Dermis blood vessel endothelial cell (primary cell): ENCODE results near the gene C6orf136. TPM values are rescaled to one million over a fixed set of nuclear protein-coding genes. Genes with fewer than 3 reads are reported as not detected.

ENCODE experiments used
- DNase-seq: peaks from one replicate; pipeline ENCODE4 v3.0.0; 2010
- total RNA-seq: library from RNA; depleted of rRNA; stranded (reverse); fragments of >200 nt; gene quantifications from 2 replicates; pipeline ENCODE4 v1.2.3, GENCODE V29; 2014

The C6orf136 gene, protein sequence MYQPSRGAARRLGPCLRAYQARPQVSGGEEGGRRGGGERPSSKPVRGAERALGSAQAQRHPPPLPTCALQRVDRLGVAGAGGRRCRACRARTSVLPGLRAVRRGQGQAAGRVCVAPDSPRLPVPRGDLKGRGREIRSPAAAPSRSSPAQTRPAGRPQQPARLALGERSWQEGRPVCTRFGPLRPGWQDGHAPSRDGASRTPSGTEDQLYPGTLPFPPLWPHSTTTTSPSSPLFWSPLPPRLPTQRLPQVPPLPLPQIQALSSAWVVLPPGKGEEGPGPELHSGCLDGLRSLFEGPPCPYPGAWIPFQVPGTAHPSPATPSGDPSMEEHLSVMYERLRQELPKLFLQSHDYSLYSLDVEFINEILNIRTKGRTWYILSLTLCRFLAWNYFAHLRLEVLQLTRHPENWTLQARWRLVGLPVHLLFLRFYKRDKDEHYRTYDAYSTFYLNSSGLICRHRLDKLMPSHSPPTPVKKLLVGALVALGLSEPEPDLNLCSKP
- 3.5 and 9.9 TPM in 2 replicates for total RNA-seq

DNA sequence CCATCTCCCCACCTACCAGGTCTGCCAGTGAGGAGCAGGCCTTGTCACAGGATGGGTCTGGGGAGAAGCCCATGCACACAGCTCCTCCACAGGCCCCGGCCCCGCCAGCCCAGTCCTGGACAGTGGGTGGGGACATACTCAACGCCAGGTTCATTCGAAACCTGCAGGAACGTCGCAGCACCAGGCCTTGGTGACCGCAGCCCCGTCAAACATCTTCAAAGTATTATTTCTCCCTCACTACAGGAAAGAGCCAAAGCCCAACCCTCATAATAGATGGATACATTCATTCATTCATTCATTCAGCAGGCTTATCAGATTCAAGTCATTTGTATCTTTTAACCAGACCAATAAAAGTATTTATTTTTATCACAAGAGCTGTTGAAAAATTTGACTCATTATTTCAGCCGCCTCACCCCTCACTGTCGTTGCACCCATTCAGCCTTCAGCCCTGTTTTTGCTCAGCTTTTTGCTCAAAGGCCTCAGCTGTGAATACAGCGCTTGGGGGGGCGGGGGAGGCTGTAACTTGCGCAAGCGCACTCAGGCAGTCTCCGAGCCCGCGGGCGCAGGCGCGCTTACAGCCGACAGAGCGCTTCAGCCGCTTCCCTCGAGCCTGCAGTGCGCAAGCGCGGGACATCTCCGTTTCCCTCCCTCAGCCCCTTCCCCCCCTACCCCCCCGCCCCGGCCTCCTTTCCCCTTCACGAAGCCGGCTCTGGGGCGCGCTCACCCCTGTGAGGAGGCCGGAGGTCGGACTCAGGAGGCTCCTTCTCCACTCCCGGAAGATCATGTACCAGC, at the start of gene C6orf136:
TSS of gene C6orf136 (plus strand) at position 684 of the 792 bp plus-strand sequence. CDS start at position 783, 99 bp downstream.
- DNase-seq, result peak; percentile 96

GRCh38 chr6:30597315-30598144, 49.4 kb upstream of the C6orf136 start:
- DNase-seq, result peak; percentile 90

DNA sequence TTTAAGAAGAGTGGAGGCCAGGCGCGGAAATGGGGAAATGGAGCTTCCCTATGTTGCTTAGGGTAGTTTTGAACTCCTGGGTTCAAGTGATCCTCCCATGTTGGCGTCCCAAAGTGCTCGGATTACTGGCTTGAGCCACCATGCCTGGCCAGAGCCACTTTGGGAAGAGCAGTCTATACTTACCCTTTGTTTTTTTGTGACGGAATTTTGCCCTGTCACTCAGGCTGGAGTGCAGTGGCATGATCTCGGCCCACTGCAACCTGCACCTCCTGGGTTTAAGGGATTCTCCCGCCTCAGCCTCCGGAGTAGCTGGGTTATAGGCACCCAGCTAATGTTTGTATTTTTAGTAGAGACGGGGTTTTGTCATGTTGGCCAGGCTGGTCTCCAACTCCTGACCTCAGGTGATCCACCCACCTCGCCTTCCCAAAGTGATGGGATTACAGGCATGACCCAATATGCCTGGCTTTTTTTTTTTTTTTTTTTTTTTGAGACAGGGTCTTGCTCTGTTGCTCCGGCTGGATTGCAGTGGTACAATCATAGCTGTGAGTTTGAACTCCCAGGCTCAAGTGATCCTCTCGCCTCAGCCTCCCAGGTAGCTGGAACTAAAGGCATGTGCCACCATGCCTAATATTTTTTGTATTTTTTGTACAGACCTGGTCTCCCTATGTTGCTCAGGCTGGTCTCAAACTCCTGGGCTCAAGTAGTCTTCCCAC, 47.9 kb upstream of the C6orf136 start:
- no peak for DNase-seq

DNA sequence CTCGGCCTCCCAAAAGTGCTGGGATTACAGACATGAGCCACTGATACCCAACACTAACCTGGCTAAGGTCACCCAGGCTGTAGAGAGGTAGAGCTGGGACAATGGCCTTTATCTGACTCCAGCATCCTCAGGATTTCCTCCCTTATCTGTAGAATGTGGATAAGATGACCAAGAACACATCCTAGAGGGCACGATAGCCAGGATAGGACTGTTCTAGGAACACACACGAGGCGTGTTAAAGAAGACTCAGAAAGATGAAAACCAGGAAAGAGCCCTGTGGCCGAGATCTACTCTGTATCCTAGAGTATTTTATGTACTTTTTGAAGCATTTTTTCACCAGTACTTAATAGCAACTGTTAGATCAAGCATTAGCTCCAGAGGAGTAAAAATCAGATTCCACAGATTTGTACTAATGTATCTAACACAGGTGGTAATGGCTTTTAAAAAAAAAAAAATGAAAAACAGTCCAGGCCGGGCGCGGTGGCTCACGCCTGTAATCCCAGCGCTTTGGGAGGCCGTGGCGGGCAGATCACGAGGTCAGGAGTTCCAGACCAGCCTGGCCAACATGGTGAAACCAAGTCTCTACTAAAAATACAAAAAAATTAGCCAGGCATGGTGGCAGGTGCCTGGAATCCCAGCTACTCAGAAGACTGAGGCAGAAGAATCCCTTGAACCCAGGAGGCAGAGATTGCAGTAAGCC, 47.2 kb upstream of the C6orf136 start:
- DNase-seq, result peak; percentile 49

DNA sequence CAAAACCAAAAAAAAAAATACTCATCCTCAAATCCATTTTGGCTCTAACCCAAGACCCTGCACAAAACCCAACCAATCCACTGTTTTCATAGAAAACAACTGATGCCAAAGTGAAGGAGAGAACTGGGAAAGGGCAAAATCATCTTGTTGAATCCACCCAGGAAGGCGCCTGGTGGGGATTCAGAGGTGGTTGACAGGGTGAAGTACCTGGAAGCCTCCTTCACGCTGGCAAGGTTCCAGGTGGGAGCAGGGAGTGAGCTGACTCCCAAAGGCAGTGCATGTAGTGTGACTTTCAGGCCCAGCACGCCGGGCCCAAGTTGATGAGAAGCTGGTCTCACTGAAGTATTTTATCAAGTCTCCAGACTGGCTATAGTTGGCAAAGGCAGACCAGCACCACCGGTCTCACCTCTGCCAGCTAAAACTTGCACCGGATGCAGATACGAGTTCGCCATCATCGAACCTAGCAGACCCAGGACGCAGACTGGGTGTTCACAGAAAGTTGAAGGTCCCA, 46.4 kb upstream of the C6orf136 start:
- DNase-seq, result no peak

- no peak for DNase-seq
Observed at GRCh38 chr6:30601436-30601814, 45.5 kb upstream of the C6orf136 start.

GRCh38 chr6:30601815-30602641, 44.9 kb upstream of the C6orf136 start:
- no peak for DNase-seq

- DNase-seq, result no peak
Observed at GRCh38 chr6:30603961-30604360, 43.0 kb upstream of the C6orf136 start.

GRCh38 chr6:30610065-30610464, 36.9 kb upstream of the C6orf136 start:
- DNase-seq, result no peak

DNA sequence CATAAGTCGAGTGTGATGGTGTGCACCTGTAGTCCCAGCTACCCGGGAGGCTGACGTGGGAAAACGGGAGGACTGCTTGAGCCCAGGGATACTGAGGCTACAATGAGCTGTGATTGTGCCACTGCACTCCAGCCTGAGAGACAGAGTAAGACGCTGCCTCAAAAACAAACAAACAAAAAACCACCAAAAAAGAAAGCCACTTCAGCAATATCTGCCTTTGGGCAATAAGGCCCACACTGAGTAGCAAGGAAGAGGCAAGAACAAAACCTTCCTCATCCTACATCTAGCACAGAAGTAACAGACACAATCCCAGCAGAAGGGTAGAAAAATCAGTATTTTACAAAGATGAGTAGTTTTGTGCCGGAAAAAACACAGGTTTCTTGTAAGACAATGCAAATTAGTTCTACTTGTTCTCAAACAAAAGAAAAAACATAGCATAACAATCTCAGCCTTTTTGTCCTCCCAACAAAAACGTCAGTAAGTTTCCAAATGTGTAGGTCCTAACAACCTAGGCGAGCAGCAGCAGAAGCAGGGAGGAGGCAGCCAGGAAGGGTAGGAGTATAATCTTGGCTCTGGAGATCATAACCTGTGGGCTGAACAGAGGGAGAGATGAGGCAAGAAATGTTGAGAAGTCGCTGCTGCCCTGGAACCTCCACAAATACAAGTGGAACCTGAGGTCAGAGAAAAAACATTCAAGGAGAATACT, 35.6 kb upstream of the C6orf136 start:
- no peak for DNase-seq

GRCh38 chr6:30611856-30612194, 35.1 kb upstream of the C6orf136 start:
- DNase-seq, result no peak

DNA sequence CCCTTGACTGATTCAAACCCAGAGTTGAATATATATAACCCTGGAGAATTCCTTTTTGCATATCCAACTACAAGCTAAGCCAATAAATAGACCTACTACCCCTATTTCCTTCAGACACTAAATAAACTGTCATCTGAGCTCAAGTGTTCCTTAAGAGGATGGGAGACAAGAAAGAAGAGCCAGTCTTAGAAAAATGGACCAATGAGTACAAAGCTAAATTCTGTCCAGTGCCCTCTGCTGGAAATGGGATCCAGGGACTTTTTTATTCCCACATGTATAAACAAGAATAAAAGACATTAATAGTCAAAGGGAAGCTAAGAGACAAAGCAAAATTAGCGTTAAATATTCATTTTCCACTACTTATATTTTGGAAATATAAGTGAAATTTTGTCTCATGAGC, 34.7 kb upstream of the C6orf136 start:
- DNase-seq, result peak; percentile 53

DNA sequence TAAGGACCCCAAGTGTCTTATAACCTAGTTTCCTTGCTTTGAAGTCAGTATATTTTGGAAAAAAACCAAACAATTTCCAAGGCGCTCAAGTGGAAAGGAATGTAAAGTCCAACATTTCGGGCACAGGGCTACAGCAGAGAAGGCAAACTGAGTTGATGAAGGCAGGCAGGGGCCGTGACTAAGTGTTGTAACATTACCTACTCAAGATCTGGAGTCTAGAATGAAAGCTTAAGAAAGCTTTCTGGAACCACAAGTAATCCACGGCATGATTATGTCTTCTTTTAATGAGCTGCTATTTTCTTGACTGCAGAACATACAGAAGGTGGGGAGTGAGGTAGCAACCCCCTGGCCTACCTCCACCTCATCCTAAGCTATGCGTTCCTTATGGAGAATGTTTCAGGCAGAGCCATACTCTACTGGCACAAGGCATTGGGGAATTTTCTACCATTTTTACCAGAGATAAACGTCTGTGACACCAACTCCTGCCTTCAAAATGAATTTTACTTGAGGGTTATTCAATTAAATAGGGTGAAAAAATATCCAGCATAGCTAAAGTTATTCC, 34.2 kb upstream of the C6orf136 start:
- DNase-seq, result no peak

DNA sequence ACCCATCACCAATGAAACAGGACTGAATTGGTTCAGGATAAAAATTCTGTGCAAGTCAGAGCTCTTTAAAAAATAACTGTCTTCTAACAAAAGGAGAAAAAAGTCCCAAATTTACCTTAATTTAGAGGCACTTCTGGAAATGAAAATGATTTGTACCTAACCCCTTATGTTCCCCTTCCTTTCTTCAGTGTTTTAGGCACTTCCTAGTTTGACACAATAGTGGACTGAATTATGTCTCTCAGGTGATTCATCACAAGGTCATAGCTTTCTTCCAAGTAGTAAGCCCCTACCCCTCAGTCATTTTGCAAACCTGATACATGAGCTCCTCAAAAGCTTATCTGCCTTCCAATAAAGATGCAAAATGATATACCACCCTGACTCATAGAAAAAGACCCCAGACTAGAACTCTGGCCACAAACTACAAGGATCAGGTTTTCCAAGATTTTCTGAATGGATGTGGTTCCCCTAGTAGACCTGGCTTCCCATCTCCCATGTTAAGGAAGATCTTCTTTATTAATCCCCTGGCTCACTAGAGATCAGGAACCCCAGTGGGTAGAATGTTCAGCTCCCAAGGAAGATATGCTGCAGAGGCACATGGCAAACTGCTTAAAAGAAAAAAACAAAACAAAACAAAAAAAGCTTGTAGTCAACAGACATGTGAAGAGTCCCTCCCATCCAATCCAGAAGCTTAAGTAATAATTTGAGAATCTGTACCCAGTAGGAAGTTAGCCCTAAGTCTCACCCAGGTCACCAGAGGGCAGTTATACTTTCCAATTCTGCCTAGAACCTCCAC, 33.5 kb upstream of the C6orf136 start:
- DNase-seq, result peak; percentile 34

DNA sequence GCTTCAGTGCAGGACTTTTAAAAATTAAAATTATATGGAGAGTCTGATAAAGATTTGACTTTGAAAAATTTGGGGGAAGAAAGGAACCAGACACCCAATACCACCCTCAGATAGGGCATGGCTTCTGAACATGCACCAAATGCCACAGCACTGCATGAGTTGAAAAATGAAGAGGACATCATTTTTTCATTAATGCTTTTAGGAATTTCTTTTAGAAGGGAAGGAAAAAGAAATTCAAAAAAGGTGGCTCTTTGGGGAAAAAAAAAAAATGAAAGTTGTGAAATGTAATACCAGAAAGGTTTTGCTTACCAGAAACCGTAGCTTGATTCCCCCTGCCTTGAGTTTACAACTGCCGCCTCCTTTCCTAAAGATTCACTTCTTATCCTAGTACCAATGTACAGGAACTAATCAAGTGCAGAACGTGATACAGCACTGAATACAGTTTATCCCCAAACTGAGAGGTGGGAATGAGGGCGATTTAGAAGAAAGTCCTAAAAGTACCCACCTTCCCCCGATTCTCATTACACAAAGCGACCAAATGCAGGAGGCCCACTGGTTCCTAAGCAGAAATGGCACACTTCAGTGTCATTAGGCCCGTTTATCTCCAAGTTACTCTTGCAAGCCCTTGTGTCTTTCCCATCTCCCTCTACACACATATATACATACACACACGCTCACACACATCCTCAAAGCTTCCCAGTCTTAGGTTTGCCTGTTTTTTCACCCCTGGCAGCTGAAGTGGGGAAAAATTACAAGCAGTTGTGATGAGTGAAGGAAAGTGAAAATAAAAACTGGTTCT, 32.7 kb upstream of the C6orf136 start:
- DNase-seq, result no peak

- peak; percentile 99 for DNase-seq
Observed at GRCh38 chr6:30614843-30615218, 32.1 kb upstream of the C6orf136 start.

DNA sequence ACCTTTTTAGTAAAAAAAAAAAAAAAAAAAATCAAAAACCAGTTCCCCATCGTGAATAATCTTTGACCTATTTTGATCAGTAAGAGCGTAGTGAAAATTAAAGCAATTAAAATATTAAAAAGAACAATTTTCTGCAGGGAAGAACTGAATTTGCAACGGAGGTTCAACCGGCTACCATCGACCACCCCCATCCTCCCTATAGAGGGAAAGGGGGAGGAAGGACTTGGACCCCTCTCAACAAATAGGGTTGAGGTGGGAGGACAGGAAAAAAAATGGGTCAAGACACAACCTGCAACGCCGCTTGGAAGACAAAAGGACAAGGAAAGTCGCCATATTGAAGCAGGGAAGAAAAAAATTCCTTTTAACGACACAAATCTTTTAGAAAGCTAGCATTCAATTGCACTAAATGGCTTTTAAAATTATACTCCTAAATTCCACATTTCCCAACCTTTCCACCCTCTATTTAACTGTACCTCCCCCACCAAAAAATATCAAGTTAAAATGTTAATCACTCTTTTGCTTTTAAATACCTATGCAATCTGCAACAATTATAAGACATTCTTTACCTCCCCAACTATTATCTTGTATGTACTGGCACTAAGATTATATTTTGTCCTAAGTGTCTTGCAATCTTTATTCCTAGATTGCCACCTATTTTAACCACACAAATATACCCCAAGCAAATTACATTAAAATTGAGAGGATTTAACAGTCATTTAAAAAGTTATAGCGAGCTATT, 31.5 kb upstream of the C6orf136 start:
- DNase-seq, result peak; percentile 84
